ENCODE data around the gene APOL1. TPM values are rescaled to one million over a fixed set of nuclear protein-coding genes. Genes with fewer than 3 reads are reported as not detected.

Gene APOL1
- total RNA-seq, 4 donors from 2014 or later, result 0.87 to 11.1 (median 6.2) TPM

DNA sequence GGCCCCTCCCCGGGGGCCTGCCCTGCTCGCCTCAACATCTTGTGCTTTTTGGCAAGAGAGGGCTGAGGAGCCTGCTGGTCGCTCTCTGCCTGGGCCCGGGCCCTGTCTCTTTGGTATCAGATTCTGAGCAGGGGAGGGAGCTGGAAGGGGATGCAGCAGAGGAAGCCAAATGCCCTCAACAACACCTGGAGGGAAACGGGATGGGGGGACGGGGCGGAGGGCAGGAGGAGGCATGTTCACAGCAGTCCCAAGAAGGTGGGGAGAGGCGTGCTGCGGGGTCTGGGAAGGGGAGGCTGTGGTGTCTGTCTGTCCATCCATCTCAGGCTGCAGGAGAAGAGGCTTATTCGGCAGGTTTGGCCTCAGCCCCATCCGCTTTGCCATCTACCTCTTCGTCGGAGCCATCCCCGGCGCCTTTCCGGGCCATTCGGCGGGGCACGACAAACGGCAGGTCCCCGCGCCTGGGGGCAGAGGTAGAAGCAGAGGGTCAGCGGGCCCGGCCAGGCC, 29.4 kb downstream of the APOL1 start:
- no peak overlapping the region for H3K27ac ChIP-seq
- in situ Hi-C loops (cut with MboI; ENCODE audit: low sequenced_read_pairs in 4 of 4), result no loop called here
- DNase-seq, result no peak
- no peaks in the 10 kb centered on the region for H3K27me3 ChIP-seq
- H3K9me3 ChIP-seq, result no peaks in the 10 kb centered on the region
- ATAC-seq, result no peak
- intact Hi-C loops (cut with DNase I; ENCODE audit: low total_unique reads), result loop anchor here (10.0 kb wide), 1 partner anchor 348 kb away; no protein-coding TSS in a partner anchor
- H3K36me3 ChIP-seq, result peaks cover 0 to 62% of the 10 kb centered on the region in 2 donors
- H3K4me3 ChIP-seq, result no peak overlapping the region
- H3K4me1 ChIP-seq, result peaks cover 10 to 16% of the 10 kb centered on the region in 2 donors
- TF ChIP-seq POLR2A (IDR thresholded peaks at IDR 0.05), result no peak
- TF ChIP-seq CTCF (IDR thresholded peaks at IDR 0.05 in 4 of 5, conservative IDR thresholded peaks at IDR 0.05 in 1 of 5), result no peak

DNA sequence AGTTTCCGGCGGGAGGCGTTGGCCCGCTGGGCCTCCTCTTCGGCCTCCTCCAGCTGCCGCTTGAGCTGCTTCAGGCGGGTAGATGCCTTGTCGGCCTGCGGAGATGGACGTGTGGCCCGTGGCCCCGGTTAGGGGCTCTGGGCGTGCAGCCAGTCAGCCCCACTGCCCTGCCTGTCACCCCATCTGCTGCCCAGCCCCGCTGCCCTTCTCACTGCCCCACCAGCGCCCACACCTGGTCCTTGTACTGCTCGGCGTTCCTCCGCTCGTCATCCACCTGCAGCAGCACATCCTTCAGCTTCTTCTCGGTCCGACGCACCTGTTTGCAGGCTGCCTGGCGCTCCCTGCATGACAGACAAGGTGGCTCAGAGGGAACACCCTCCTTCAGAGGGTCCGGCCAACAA, 31.2 kb downstream of the APOL1 start:
- DNase-seq (no peak), ATAC-seq (no peak)
- intact Hi-C loops (cut with DNase I; ENCODE audit: low total_unique reads) (loop anchor here (10.0 kb wide), 1 partner anchor 349 kb away; no protein-coding TSS in a partner anchor), in situ Hi-C loops (cut with MboI; ENCODE audit: low sequenced_read_pairs in 4 of 4) (no loop called here)
- no peak overlapping the region for H3K27ac ChIP-seq
- no peak overlapping the region for H3K4me3 ChIP-seq
- peaks cover 0 to 80% of the 10 kb centered on the region in 2 donors for H3K36me3 ChIP-seq
- no peaks in the 10 kb centered on the region for H3K27me3 ChIP-seq
- H3K9me3 ChIP-seq, result no peaks in the 10 kb centered on the region
- no peak for TF ChIP-seq POLR2A (IDR thresholded peaks at IDR 0.05)
- TF ChIP-seq CTCF (IDR thresholded peaks at IDR 0.05 in 4 of 5, conservative IDR thresholded peaks at IDR 0.05 in 1 of 5), result no peak
- H3K4me1 ChIP-seq, result peaks cover 10 to 11% of the 10 kb centered on the region in 2 donors

GRCh38 chr22:36285017-36285416, 32.1 kb downstream of the APOL1 start:
- intact Hi-C loops (cut with DNase I; ENCODE audit: low total_unique reads), result loop anchor here (10.0 kb wide), 1 partner anchor 350 kb away; no protein-coding TSS in a partner anchor
- in situ Hi-C loops (cut with MboI; ENCODE audit: low sequenced_read_pairs in 4 of 4), result no loop called here
- Histone ChIP-seq H3K4me3 (no peak overlapping the region), H3K27ac (peak overlapping the region in 3 of 4 donors; percentile 1 to 14 (median 4)), H3K27me3 (no peaks in the 10 kb centered on the region), H3K9me3 (no peaks in the 10 kb centered on the region), H3K4me1 (peaks cover 10 to 11% of the 10 kb centered on the region in 2 donors), H3K36me3 (peaks cover 0 to 88% of the 10 kb centered on the region in 2 donors)
- no peak for TF ChIP-seq CTCF (IDR thresholded peaks at IDR 0.05 in 4 of 5, conservative IDR thresholded peaks at IDR 0.05 in 1 of 5)
- no peak for TF ChIP-seq POLR2A (IDR thresholded peaks at IDR 0.05)
- ATAC-seq (no peak), DNase-seq (peak in 1 of 2 donors; percentile 41)

DNA sequence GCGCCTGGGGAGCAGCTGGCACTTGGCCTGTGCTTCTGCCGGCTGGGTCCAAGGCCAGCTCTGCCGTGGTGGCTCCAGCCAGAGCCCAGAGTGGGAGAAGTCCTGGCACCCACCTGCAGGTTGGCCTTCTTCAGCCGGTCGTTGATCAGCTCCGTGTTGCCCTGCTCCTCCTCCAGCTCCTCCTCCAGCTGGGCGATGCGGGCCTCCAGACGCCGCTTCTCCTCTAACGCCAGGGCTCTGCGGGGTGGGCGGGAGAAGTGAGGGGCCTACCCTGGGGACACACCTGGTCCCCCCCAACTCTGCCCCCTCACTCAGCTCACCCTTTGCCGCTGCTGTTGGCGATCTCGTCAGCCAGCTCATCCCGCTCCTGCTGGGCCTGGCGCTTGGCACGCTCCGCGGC, 32.6 kb downstream of the APOL1 start:
- peaks cover 0 to 88% of the 10 kb centered on the region in 2 donors for H3K36me3 ChIP-seq
- in situ Hi-C loops (cut with MboI; ENCODE audit: low sequenced_read_pairs in 4 of 4), result no loop called here
- peak overlapping the region; percentile 1 to 61 (median 28) for H3K27ac ChIP-seq

More for the DNA sequence above, 32.6 kb downstream of the APOL1 start:
- Histone ChIP-seq H3K4me3 (no peak overlapping the region), H3K27me3 (no peaks in the 10 kb centered on the region), H3K4me1 (peaks cover 10 to 11% of the 10 kb centered on the region in 2 donors), H3K9me3 (no peaks in the 10 kb centered on the region)
- ATAC-seq (no peak), DNase-seq (no peak)
- TF ChIP-seq CTCF (IDR thresholded peaks at IDR 0.05 in 4 of 5, conservative IDR thresholded peaks at IDR 0.05 in 1 of 5), result no peak
- TF ChIP-seq POLR2A (IDR thresholded peaks at IDR 0.05), result no peak
- intact Hi-C loops (cut with DNase I; ENCODE audit: low total_unique reads), result loop anchor here (10.0 kb wide), 1 partner anchor 351 kb away; no protein-coding TSS in a partner anchor

All from gastrocnemius medialis (tissue), 4 donors.